Thymus (tissue), 11 donors: Measurements from ENCODE around the gene CLCNKA. TPM values are rescaled to one million over a fixed set of nuclear protein-coding genes. Genes with fewer than 3 reads are reported as not detected.

Experiments used
- DNase-seq, 9 donors: peaks; one replicate each; pipeline ENCODE4 v3.0.0-alpha.2; 2013; ENCODE audit warnings: low spot score in 9 of 9, low read depth in 6 of 9, missing footprints in 1 of 9
- H3K27ac ChIP-seq, 2 donors: one replicate each; pipeline ENCODE4 v1.5.1; 2013; ENCODE audit warnings: control low read depth in 1 of 2, low read depth in 1 of 2, low read length in 1 of 2, mild to moderate bottlenecking in 1 of 2, moderate library complexity in 1 of 2
- H3K27me3 ChIP-seq, 2 donors: one replicate each; pipeline ENCODE4 v1.5.1; 2013; ENCODE audit warnings: low read length in 1 of 2; ENCODE audit not compliant: control insufficient read depth in 2 of 2, insufficient read depth in 1 of 2
- H3K36me3 ChIP-seq, 2 donors: one replicate each; pipeline ENCODE4 v1.5.1; 2013; ENCODE audit warnings: low read length in 1 of 2, mild to moderate bottlenecking in 1 of 2, moderate library complexity in 1 of 2; ENCODE audit not compliant: control insufficient read depth in 2 of 2, insufficient read depth in 2 of 2
- H3K4me1 ChIP-seq, 2 donors: one replicate each; pipeline ENCODE4 v1.5.1; 2013; ENCODE audit warnings: low read length in 2 of 2; ENCODE audit not compliant: control insufficient read depth in 2 of 2, insufficient read depth in 2 of 2
- H3K4me3 ChIP-seq, 2 donors: one replicate each; pipeline ENCODE4 v1.5.1; 2013; ENCODE audit warnings: low read length in 2 of 2, control low read depth in 1 of 2, mild to moderate bottlenecking in 1 of 2
- H3K9me3 ChIP-seq, 2 donors: one replicate each; pipeline ENCODE4 v1.5.1; 2013; ENCODE audit warnings: low read length in 1 of 2, mild to moderate bottlenecking in 1 of 2; ENCODE audit not compliant: control insufficient read depth in 2 of 2, insufficient read depth in 1 of 2
- WGBS: extraction: QIAGEN DNeasy Blood & Tissue Kit; methylation state at CpG from one replicate; pipeline ENCODE4 v1.1.7; 2013; 5-methylcytosine and 5-hydroxymethylcytosine counted together
- polyA plus RNA-seq: library from polyadenylated mRNA; stranded (reverse); fragments of 200-250 nt; gene quantifications from one replicate; pipeline ENCODE4 v1.2.3, GENCODE V29; 2013
- total RNA-seq: library from RNA; stranded (reverse); fragments of 120-200 nt; gene quantifications from one replicate; pipeline ENCODE4 v1.2.4, GENCODE V29; 2013
- donor health status: healthy.

The CLCNKA gene
- total and polyA plus RNA-seq, 2 donors = under 0.01 to 0.30 TPM

DNA sequence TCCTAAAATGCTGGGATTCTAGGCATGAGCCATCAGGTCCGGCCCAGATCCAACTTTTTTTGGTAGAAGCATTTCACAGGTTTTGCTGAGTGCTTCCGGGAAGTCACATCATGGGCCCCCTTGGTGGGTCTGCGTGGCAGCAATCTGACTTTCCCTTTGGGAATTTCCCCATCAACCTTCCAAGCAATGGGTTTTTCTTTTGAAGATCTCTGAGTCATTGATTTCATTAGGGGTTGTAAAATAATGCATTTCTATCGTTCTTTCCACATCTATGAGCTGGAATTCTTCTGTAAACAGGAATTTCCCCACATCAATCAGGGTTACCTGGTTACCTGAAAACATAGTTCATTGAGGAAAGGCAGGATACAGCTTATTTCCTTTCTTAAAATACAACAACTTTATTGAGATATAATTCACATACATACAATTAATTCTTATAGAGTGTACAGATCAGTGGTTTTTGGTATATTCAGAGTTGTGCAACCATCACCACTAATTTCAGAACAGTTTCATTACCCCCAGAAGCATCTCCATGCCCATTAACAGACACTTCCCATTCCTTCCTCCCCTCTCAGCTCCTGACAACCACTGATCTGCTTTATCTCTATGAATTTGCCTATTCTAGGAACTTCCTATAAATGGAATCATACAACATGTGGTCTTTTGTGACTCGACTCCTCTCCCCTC is 36.1 kb upstream of the CLCNKA start:
- 81% methylated on average over 5 of the region's 5 CpGs for WGBS
- no peak overlapping the region for H3K4me3 ChIP-seq

DNA sequence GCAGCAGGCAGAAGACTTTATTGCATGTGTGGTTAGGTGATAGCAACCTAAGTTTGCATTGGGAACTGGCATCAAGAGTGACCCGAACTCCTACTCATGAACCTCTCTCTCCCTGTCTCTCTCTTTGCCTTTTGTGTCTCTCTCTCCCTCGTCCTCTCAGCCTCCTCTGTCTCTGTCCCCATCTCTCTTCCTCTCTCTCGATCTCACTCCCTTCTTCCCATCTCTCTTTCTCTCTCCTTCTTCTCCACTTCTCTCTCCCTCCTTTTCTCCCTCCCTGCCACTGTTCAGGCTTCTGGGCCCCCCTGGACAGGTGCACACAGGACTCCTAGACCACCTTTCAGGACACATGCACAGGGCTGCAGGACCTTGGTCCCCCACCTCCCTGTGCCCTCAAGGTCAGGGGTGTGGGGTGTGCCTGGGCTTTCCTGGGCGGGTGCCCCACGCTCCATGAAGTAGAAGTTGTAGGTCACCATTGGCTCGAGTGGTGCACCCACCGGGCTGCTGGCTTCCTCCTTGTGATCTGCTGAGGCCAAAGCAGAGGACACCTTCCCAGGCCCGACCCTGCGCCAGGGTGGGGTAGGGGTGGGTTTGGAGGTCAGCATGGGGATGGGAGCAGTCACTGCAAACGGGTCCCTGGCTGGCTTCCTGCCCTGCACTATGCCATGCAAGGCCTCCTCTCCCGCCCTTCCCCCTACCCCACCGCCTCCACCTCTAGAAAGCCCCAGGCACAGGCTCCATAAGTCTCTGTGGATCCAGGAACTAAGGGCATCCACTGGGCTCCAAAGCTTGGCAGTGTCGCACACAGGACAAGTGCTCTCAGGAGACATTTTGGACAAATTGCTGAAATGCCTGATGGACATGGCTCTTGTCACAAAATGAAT is 32.7 kb upstream of the CLCNKA start:
- DNase-seq = no peak
- Histone ChIP-seq H3K4me1 (no peaks in the 10 kb centered on the region), H3K9me3 (no peaks in the 10 kb centered on the region), H3K27me3 (no peaks in the 10 kb centered on the region), H3K36me3 (no peaks in the 10 kb centered on the region), H3K4me3 (no peak overlapping the region), H3K27ac (no peak overlapping the region)
- 85% methylated on average over 13 of the region's 13 CpGs for WGBS

More for the DNA sequence above, 36.1 kb upstream of the CLCNKA start:
- Histone ChIP-seq H3K27me3 (no peaks in the 10 kb centered on the region), H3K4me1 (no peaks in the 10 kb centered on the region), H3K36me3 (no peaks in the 10 kb centered on the region), H3K9me3 (no peaks in the 10 kb centered on the region), H3K27ac (no peak overlapping the region)
- DNase-seq = no peak

- no peaks in the 10 kb centered on the region for H3K9me3 ChIP-seq
- no peaks in the 10 kb centered on the region for H3K4me1 ChIP-seq
- no peak for DNase-seq
- no peaks in the 10 kb centered on the region for H3K36me3 ChIP-seq
- WGBS = 92% methylated on average over 9 of the region's 9 CpGs
- no peak overlapping the region for H3K27ac ChIP-seq
- no peak overlapping the region for H3K4me3 ChIP-seq
- H3K27me3 ChIP-seq = no peaks in the 10 kb centered on the region
These were observed 32.1 kb upstream of the CLCNKA start for GRCh38 chr1:15989776-15990175.

GRCh38 chr1:15991427-15992186 is 30.2 kb upstream of the CLCNKA start:
- Histone ChIP-seq H3K36me3 (no peaks in the 10 kb centered on the region), H3K4me1 (no peaks in the 10 kb centered on the region), H3K27ac (no peak overlapping the region), H3K27me3 (no peaks in the 10 kb centered on the region), H3K9me3 (no peaks in the 10 kb centered on the region), H3K4me3 (no peak overlapping the region)
- 95% methylated on average over 11 of the region's 11 CpGs for WGBS
- DNase-seq = no peak

DNA sequence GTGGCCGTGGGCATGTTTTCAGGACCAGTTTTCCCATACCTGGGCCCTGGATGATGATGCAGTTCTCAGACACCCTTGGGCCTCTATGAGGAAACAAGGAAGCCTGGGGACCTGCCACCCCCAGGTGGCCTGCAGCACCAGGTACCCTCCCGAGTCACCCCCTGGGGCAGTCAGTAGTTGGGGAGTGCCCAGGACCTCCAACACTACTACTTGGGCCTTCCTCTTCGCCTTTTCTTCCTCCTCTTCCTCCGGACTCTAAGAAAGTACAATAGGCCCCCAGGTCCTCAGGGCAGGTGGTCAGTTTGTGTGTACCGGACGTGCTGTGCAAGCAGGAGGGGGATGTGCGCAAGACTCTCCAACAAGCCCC is 29.7 kb upstream of the CLCNKA start:
- whole genome bisulfite sequencing = 97% methylated on average over 7 of the region's 7 CpGs
- H3K9me3 ChIP-seq = no peaks in the 10 kb centered on the region
- H3K4me3 ChIP-seq = no peak overlapping the region
- no peaks in the 10 kb centered on the region for H3K36me3 ChIP-seq
- DNase-seq = no peak
- no peaks in the 10 kb centered on the region for H3K27me3 ChIP-seq
- no peaks in the 10 kb centered on the region for H3K4me1 ChIP-seq
- H3K27ac ChIP-seq = no peak overlapping the region

GRCh38 chr1:15992582-15993500 is 29.0 kb upstream of the CLCNKA start:
- no peak overlapping the region for H3K4me3 ChIP-seq
- WGBS = 63% methylated on average over 17 of the region's 17 CpGs
- H3K9me3 ChIP-seq = no peaks in the 10 kb centered on the region
- H3K27me3 ChIP-seq = peaks cover 0 to under 1% of the 10 kb centered on the region in 2 donors
- no peaks in the 10 kb centered on the region for H3K4me1 ChIP-seq
- H3K27ac ChIP-seq = no peak overlapping the region
- DNase-seq = no peak
- no peaks in the 10 kb centered on the region for H3K36me3 ChIP-seq

DNA sequence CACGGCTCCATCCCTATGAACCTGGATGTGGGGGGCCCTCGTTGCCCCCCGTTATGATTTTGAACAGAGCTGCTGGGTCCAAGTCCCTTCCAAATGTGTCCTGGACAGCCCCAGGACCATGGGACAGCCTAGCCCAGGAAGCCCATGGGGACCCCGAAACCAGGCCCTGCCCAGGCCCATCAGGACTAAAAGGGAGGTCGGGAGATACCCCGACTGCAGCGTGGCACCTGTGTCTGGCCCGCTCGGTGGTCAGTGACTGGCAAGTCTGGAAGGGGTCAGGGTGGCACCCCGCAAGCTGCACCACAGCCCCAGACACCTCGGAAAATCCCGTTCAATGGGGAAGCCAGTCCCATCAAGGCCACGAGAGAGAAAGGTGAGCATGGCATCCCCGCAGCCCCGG is 28.2 kb upstream of the CLCNKA start:
- H3K4me1 ChIP-seq = no peaks in the 10 kb centered on the region
- no peak overlapping the region for H3K4me3 ChIP-seq
- H3K36me3 ChIP-seq = no peaks in the 10 kb centered on the region
- no peak for DNase-seq
- H3K27me3 ChIP-seq = peaks cover 0 to 2% of the 10 kb centered on the region in 2 donors
- H3K9me3 ChIP-seq = no peaks in the 10 kb centered on the region
- no peak overlapping the region for H3K27ac ChIP-seq
- 98% methylated on average over 15 of the region's 15 CpGs for WGBS

DNA sequence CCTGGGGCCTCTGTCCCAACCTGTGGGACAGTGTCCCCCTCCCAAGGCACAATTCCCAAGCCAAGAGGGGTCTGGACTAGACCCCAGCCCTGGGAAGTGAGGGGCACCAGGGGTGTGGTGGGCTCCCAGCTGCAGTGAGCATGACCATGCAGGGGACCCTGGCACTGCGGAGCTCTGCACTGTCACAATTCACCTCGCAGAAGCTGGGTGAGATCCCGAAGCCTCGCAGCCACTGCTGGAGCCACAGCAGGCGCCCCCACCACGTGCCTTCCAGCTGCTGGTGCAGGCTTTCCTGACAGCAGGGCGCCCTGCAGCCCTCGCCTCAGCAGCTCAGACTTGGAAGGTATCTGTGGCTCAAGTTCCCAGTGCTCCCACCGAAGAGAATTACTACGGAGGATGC is 27.8 kb upstream of the CLCNKA start:
- no peak for DNase-seq
- no peaks in the 10 kb centered on the region for H3K4me1 ChIP-seq
- 95% methylated on average over 10 of the region's 10 CpGs for WGBS

More for the DNA sequence above, 27.8 kb upstream of the CLCNKA start:
- Histone ChIP-seq H3K27ac (no peak overlapping the region), H3K36me3 (no peaks in the 10 kb centered on the region), H3K27me3 (peaks cover 0 to 2% of the 10 kb centered on the region in 2 donors), H3K9me3 (no peaks in the 10 kb centered on the region), H3K4me3 (no peak overlapping the region)
